ENCODE measurements around the gene GPA33. TPM values are rescaled to one million over a fixed set of nuclear protein-coding genes. Genes with fewer than 3 reads are reported as not detected.

GPA33 gene
- polyA plus RNA-seq, 1 donor from 2014 or later = 0.14 TPM

- no peaks in the 10 kb centered on the region for H3K79me2 ChIP-seq (replicated peaks; ENCODE audit: insufficient read depth, low read length)
- no peaks in the 10 kb centered on the region for H3K27me3 ChIP-seq (ENCODE audit: insufficient read depth, low read depth, low read length)
- no peak overlapping the region for H3K4me2 ChIP-seq (ENCODE audit: low read length)
- no peak overlapping the region for H3K27ac ChIP-seq (ENCODE audit: low read length)
- no peaks in the 10 kb centered on the region for H3K9me2 ChIP-seq (ENCODE audit: insufficient read depth, low read length)
- no peak for TF ChIP-seq SMC3 (conservative IDR thresholded peaks at IDR 0.05; ENCODE audit: poor library complexity)
- no peak for TF ChIP-seq EZH2 (IDR thresholded peaks at IDR 0.05; ENCODE audit: borderline replicate concordance, insufficient read depth, low read length, poor library complexity, severe bottlenecking)
- TF ChIP-seq POLR2AphosphoS5 (IDR thresholded peaks at IDR 0.05) = no peak
- TF ChIP-seq EP300 (conservative IDR thresholded peaks at IDR 0.05; ENCODE audit: poor library complexity, severe bottlenecking) = no peak
- TF ChIP-seq MXI1 (conservative IDR thresholded peaks at IDR 0.05; ENCODE audit: poor library complexity, severe bottlenecking) = no peak
- TF ChIP-seq, protein P1, sequence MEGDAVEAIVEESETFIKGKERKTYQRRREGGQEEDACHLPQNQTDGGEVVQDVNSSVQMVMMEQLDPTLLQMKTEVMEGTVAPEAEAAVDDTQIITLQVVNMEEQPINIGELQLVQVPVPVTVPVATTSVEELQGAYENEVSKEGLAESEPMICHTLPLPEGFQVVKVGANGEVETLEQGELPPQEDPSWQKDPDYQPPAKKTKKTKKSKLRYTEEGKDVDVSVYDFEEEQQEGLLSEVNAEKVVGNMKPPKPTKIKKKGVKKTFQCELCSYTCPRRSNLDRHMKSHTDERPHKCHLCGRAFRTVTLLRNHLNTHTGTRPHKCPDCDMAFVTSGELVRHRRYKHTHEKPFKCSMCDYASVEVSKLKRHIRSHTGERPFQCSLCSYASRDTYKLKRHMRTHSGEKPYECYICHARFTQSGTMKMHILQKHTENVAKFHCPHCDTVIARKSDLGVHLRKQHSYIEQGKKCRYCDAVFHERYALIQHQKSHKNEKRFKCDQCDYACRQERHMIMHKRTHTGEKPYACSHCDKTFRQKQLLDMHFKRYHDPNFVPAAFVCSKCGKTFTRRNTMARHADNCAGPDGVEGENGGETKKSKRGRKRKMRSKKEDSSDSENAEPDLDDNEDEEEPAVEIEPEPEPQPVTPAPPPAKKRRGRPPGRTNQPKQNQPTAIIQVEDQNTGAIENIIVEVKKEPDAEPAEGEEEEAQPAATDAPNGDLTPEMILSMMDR (IDR thresholded peaks at IDR 0.05; ENCODE audit: poor library complexity, severe bottlenecking) = no peak
- no peak overlapping the region for H3K4me3 ChIP-seq (ENCODE audit: low read length)
- H2AFZ ChIP-seq (ENCODE audit: low read depth, low read length) = no peak overlapping the region
- no peaks in the 10 kb centered on the region for H3F3A ChIP-seq (ENCODE audit: insufficient read depth, low read length, poor library complexity, severe bottlenecking)
- H3K9me3 ChIP-seq (ENCODE audit: low read length) = no peaks in the 10 kb centered on the region
- H3K9ac ChIP-seq (ENCODE audit: low read length) = no peak overlapping the region
- no peaks in the 10 kb centered on the region for H4K20me1 ChIP-seq (ENCODE audit: insufficient read depth)
- H3K36me3 ChIP-seq (ENCODE audit: insufficient read depth, low read length) = no peaks in the 10 kb centered on the region
These were observed 251 bp downstream of the GPA33 start for GRCh38 chr1:167089939-167090313.

GRCh38 chr1:167088746-167089417 is 1.3 kb downstream of the GPA33 start:
- Histone ChIP-seq H3F3A (ENCODE audit: insufficient read depth, low read length, poor library complexity, severe bottlenecking) (no peaks in the 10 kb centered on the region), H3K79me2 (replicated peaks; ENCODE audit: insufficient read depth, low read length) (no peaks in the 10 kb centered on the region), H3K4me3 (ENCODE audit: low read length) (no peak overlapping the region), H4K20me1 (ENCODE audit: insufficient read depth) (no peaks in the 10 kb centered on the region), H3K27me3 (ENCODE audit: insufficient read depth, low read depth, low read length) (no peaks in the 10 kb centered on the region), H3K27ac (ENCODE audit: low read length) (no peak overlapping the region), H3K9me2 (ENCODE audit: insufficient read depth, low read length) (no peaks in the 10 kb centered on the region), H3K36me3 (ENCODE audit: insufficient read depth, low read length) (no peaks in the 10 kb centered on the region), H2AFZ (ENCODE audit: low read depth, low read length) (no peak overlapping the region), H3K4me2 (ENCODE audit: low read length) (no peak overlapping the region), H3K9ac (ENCODE audit: low read length) (no peak overlapping the region), H3K9me3 (ENCODE audit: low read length) (no peaks in the 10 kb centered on the region)
- TF ChIP-seq MXI1 (conservative IDR thresholded peaks at IDR 0.05; ENCODE audit: poor library complexity, severe bottlenecking) = no peak
- no peak for TF ChIP-seq EZH2 (IDR thresholded peaks at IDR 0.05; ENCODE audit: borderline replicate concordance, insufficient read depth, low read length, poor library complexity, severe bottlenecking)
- TF ChIP-seq POLR2AphosphoS5 (IDR thresholded peaks at IDR 0.05) = no peak
- no peak for TF ChIP-seq EP300 (conservative IDR thresholded peaks at IDR 0.05; ENCODE audit: poor library complexity, severe bottlenecking)
- TF ChIP-seq, protein P1 (IDR thresholded peaks at IDR 0.05; ENCODE audit: poor library complexity, severe bottlenecking) = no peak
- TF ChIP-seq TAF1 (IDR thresholded peaks at IDR 0.05; ENCODE audit: low read depth) = no peak
- no peak for TF ChIP-seq RAD21 (conservative IDR thresholded peaks at IDR 0.05)
- no peak for TF ChIP-seq REST (IDR thresholded peaks at IDR 0.05; ENCODE audit: borderline replicate concordance)
- no peak for TF ChIP-seq SMC3 (conservative IDR thresholded peaks at IDR 0.05; ENCODE audit: poor library complexity)

Measured in neural cell (in vitro differentiated cells).